GM18499 (cell line): Measurements from ENCODE around the gene XYLT1.
"Not testable (repeated sequence)": the region's sequence is repeated elsewhere in the genome, so short reads cannot be mapped to it uniquely, and the experiment has no call there.

Experiments
- ATAC-seq: cut with Tn5 transposase; IDR thresholded peaks from one replicate; pipeline ENCODE4 v1.9.1; 2021; ENCODE audit warnings: moderate number of reproducible peaks; ENCODE audit not compliant: insufficient read depth, unreplicated experiment

XYLT1 gene, protein sequence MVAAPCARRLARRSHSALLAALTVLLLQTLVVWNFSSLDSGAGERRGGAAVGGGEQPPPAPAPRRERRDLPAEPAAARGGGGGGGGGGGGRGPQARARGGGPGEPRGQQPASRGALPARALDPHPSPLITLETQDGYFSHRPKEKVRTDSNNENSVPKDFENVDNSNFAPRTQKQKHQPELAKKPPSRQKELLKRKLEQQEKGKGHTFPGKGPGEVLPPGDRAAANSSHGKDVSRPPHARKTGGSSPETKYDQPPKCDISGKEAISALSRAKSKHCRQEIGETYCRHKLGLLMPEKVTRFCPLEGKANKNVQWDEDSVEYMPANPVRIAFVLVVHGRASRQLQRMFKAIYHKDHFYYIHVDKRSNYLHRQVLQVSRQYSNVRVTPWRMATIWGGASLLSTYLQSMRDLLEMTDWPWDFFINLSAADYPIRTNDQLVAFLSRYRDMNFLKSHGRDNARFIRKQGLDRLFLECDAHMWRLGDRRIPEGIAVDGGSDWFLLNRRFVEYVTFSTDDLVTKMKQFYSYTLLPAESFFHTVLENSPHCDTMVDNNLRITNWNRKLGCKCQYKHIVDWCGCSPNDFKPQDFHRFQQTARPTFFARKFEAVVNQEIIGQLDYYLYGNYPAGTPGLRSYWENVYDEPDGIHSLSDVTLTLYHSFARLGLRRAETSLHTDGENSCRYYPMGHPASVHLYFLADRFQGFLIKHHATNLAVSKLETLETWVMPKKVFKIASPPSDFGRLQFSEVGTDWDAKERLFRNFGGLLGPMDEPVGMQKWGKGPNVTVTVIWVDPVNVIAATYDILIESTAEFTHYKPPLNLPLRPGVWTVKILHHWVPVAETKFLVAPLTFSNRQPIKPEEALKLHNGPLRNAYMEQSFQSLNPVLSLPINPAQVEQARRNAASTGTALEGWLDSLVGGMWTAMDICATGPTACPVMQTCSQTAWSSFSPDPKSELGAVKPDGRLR

GRCh38 chr16:17470908-17471718 lies at the start of gene XYLT1:
TSS of gene XYLT1 (minus strand) at chr16:17470960. CDS start at chr16:17470796, 164 bp downstream.
- no peak for ATAC-seq

DNA sequence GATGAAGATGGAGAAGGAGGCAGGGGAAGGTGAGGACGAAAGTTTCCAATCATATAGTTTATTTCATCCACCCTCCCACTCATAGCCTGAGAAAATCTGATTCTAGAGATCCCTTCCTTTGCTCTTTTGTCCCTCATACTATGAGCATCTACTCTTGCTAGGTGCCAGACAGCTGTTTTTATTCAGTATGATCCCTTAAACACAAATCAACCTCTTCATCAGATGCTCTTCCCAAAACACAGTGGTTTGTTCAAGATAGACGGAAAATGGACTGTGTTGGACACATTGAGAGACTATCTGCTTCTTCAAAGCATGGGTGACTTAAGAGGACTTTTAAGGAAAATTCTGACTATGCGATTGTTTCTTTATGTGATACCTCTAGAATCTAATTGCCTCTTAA lies 49.4 kb upstream of the XYLT1 start:
- no peak for ATAC-seq

GRCh38 chr16:17519101-17519955 lies 48.6 kb upstream of the XYLT1 start:
- ATAC-seq = no peak

DNA sequence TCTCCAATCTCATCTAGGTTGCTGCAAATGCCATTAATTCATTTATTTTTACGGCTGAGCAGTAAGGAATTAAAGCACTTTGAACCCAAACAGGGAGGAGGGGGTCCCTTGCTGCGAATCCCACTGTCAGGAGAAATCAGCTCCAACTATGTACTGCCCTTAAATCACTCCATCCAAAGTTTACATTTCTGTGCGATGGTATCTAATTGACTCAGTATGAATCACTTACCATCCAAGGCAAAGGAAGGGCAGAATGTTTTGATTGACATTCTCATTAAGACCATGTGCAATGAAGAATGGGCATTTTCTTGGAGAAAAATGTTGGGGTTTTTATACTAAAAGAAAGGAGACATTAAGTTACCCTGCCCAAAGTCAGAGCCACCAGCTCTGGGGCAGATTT lies 47.7 kb upstream of the XYLT1 start:
- no peak for ATAC-seq

GRCh38 chr16:17515421-17516210 lies 44.9 kb upstream of the XYLT1 start:
- no peak for ATAC-seq

- ATAC-seq = no peak
These were observed 42.0 kb upstream of the XYLT1 start for GRCh38 chr16:17512636-17513220.

DNA sequence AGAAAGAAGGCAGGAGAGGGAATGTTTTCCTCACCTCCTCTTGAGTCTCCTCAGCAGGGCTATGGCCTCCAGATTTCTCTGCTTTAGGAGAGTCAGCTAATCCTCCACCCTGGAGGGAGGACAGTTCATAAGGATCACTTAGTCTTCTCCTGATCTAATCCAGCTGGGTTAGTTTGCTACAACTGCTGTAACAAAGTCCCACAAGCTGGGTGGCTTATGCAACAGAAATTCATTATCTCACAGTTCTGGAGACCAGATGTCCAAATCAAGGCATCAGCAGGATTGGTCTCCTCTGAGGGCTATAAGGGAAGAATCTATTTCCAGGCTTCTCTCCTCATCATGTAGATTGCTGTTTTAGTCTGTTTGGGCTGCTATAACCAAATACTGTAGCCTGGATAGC lies 40.6 kb upstream of the XYLT1 start:
- no peak for ATAC-seq

- ATAC-seq = no peak
These were observed 39.8 kb upstream of the XYLT1 start for GRCh38 chr16:17510567-17510966.

- ATAC-seq = no peak
These were observed 38.4 kb upstream of the XYLT1 start for GRCh38 chr16:17509194-17509593.

- no peak for ATAC-seq
These were observed 37.5 kb upstream of the XYLT1 start for GRCh38 chr16:17508303-17508702.

DNA sequence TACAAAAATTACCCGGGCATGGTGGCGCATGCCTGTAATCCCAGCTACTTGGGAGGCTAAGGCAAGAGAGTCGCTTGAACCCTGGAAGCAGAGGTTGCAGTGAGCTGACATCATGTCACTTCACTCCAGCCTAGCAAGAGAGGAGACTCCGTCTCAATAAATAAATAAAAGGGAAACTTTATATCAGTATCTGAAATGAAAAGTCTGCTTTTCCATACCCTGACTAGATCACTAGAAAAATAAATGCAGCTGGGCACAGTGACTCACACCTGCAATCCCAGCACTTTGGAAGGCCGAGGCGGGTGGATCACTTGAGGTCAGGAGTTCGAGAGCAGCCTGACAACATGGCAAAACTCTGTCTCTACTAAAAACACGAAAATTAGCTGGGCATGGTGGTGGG lies 36.8 kb upstream of the XYLT1 start:
- ATAC-seq = not testable (repeated sequence)

- not testable (repeated sequence) for ATAC-seq
These were observed 35.1 kb upstream of the XYLT1 start for GRCh38 chr16:17505828-17506227.

- no peak for ATAC-seq
These were observed 33.3 kb upstream of the XYLT1 start for GRCh38 chr16:17504050-17504449.

GRCh38 chr16:17503331-17503730 lies 32.6 kb upstream of the XYLT1 start:
- ATAC-seq = no peak

GRCh38 chr16:17501321-17501720 lies 30.6 kb upstream of the XYLT1 start:
- no peak for ATAC-seq

DNA sequence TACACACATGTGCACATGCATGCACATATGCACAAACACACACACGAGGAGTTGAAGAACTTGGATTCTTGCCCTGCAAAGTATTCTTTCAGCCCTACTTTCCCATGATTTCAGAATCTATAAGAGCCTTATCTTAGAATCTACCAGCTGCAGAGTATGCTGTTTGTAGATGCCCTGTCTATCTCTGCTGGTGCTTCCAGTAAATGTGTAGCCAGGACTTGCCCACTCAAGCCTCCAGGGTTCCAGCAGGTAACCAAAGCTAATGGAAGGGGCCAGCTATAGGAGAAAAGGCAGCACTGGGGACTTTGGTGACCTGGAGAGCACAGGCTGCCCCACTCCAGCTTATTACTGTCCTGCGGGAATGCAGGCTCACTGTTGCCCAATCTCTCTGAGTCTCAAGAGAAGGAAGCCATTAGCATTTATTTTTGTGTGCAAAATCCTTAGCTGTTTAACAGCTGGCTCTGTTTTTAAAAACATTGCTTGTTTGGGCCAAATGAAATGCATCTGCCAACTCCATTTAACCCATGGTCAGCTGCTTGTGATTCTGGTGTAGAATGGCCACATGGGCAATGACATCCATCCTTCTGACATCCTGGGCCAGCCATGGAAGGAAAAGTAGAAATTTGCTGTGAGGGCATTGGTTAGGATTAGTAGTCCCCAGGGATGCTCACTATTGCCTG lies 28.6 kb upstream of the XYLT1 start:
- no peak for ATAC-seq

DNA sequence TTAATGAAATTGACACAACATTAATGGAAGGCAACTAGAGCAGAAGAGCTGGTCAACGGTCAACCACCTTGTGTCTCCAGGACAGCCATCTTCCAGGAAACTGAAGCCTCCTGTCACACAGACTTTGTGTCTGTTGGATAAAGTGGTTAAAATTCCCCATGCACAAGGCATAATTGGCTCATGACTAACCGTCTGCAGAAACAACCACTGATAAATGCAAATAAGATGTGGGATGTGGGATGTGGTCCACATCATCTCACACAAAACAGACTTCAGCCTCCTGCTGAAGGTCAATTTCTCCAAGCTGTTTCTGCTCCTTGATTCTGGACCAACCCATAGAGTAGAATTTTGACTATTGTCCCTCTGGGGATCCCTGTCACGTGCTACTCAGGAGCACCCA lies 26.9 kb upstream of the XYLT1 start:
- ATAC-seq = no peak

DNA sequence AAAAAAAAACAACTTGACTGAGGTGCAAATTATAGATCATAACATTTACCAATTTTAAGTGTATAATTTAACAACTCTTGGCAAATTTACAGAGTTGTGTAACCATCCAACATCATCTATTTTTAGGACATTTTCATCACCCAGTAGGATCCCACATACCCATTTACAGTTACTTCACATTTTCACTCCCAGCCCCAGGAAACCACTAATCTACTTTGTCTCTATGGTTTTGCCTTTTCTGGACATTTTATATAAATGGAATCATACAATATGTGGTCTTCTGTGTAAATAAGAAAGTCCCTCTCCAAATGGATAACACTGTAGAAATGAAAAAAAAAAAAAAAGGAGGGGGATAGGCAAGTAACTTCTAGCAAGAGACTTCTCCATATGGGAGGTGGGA lies 26.1 kb upstream of the XYLT1 start:
- no peak for ATAC-seq
